Thyroid gland (tissue), 4 donors: ENCODE measurements around the gene SEC14L5. TPM values are rescaled to one million over a fixed set of nuclear protein-coding genes. Genes with fewer than 3 reads are reported as not detected.

Source experiments
- DNase-seq, 2 donors: peaks; one replicate each; pipeline ENCODE4 v3.0.0-alpha.2; 2019
- H3K27ac ChIP-seq, 3 donors: fragments of 200-600 bp; sonication (generic); 1 replicate in 2 of 3; 2 replicates in 1 of 3; pipeline ENCODE4 v1.5.1; 2016 to 2019; ENCODE audit warnings: mild to moderate bottlenecking in 1 of 3, moderate library complexity in 1 of 3
- H3K27me3 ChIP-seq: fragments of 200-600 bp; sonication (generic); one replicate; pipeline ENCODE4 v1.5.1; 2019
- H3K36me3 ChIP-seq, 2 donors: fragments of 200-600 bp; sonication (generic); one replicate each; pipeline ENCODE4 v1.5.1; 2016 to 2019
- H3K4me1 ChIP-seq, 2 donors: fragments of 200-600 bp; sonication (generic); one replicate each; pipeline ENCODE4 v1.5.1; 2017 to 2019
- H3K4me3 ChIP-seq, 3 donors: fragments of 200-600 bp; sonication (generic); replicated peaks in 1 of 3; 1 replicate in 2 of 3; 2 replicates in 1 of 3; pipeline ENCODE4 v1.5.1; 2016; ENCODE audit warnings: mild to moderate bottlenecking in 1 of 3
- H3K9me3 ChIP-seq: fragments of 200-600 bp; sonication (generic); one replicate; pipeline ENCODE4 v1.5.1; 2017
- POLR2A ChIP-seq, 2 donors: fragments of 450-650 bp; IDR thresholded peaks; one replicate each; pipeline ENCODE4 v1.6.1; 2017; ENCODE audit warnings: antibody characterized with exemption in 2 of 2, mild to moderate bottlenecking in 2 of 2, moderate library complexity in 1 of 2
- WGBS, 2 donors: methylation state at CpG; one replicate each; pipeline ENCODE4 v1.1.5; 2017; 5-methylcytosine and 5-hydroxymethylcytosine counted together
- intact Hi-C: fragments of 100-400 bp; cut with DNase I; formaldehyde crosslinking; loops from one replicate; pipeline ENCODE4 v1.15.1; 2023
- total RNA-seq, 4 donors: library from RNA; depleted of rRNA; stranded (reverse); fragments of >200 nt; gene quantifications; one replicate each; pipeline ENCODE4 v1.2.3, GENCODE V29; 2016
- TF ChIP-seq, protein P1 (sequence below), 6 experiments: fragments of 200-600 bp in 3 of 6; fragments of 450-650 bp in 3 of 6; sonication (generic) in 3 of 6; IDR thresholded peaks; one replicate each; pipeline ENCODE4 v1.5.1; 2016 to 2019; ENCODE audit warnings: antibody characterized with exemption in 6 of 6, mild to moderate bottlenecking in 2 of 6, inconsistent platforms in 1 of 6, moderate library complexity in 1 of 6

Gene SEC14L5
- total RNA-seq, 4 donors from 2014 or later, result 0.11 to 0.33 (median 0.21) TPM

DNA sequence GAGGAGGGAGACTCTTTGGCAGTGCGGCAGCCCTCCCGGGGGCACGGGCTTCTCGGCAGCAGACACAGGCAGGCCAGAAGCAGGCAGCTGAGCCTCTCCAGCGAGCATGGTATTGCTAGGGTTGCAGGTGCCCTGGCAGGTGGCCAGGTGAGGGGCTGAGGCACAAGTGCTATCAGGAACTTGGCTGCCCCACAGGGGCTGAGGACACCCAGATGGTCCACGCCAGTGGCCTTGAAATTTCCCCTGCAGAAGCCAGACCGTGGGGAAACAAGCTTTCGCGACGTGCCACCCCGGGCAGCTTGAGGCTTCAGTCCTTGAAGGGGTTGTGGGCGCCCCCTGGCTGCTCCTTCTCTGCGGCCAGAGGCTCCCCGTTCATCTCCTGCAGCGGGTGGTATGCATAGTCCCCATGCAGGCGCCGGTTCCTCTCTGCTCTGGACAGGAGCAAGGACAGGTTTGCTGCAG, 67.1 kb downstream of the SEC14L5 start:
- H3K4me3 ChIP-seq, result no peak overlapping the region
- H3K9me3 ChIP-seq, result no peaks in the 10 kb centered on the region
- H3K4me1 ChIP-seq, result no peaks in the 10 kb centered on the region
- no peaks in the 10 kb centered on the region for H3K27me3 ChIP-seq
- no peaks in the 10 kb centered on the region for H3K36me3 ChIP-seq
- no peak overlapping the region for H3K27ac ChIP-seq
- intact Hi-C loops, result no loop called here
- 29% methylated on average over 9 of the region's 17 CpGs; no CpG with 5 or more reads in 1 of the 2 donors for WGBS, 2 donors
- peak in 1 of 2 donors; percentile 10 for DNase-seq
- TF ChIP-seq POLR2A (IDR thresholded peaks at IDR 0.05), result no peak
- TF ChIP-seq, protein P1, sequence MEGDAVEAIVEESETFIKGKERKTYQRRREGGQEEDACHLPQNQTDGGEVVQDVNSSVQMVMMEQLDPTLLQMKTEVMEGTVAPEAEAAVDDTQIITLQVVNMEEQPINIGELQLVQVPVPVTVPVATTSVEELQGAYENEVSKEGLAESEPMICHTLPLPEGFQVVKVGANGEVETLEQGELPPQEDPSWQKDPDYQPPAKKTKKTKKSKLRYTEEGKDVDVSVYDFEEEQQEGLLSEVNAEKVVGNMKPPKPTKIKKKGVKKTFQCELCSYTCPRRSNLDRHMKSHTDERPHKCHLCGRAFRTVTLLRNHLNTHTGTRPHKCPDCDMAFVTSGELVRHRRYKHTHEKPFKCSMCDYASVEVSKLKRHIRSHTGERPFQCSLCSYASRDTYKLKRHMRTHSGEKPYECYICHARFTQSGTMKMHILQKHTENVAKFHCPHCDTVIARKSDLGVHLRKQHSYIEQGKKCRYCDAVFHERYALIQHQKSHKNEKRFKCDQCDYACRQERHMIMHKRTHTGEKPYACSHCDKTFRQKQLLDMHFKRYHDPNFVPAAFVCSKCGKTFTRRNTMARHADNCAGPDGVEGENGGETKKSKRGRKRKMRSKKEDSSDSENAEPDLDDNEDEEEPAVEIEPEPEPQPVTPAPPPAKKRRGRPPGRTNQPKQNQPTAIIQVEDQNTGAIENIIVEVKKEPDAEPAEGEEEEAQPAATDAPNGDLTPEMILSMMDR (IDR thresholded peaks at IDR 0.05), result no peak

DNA sequence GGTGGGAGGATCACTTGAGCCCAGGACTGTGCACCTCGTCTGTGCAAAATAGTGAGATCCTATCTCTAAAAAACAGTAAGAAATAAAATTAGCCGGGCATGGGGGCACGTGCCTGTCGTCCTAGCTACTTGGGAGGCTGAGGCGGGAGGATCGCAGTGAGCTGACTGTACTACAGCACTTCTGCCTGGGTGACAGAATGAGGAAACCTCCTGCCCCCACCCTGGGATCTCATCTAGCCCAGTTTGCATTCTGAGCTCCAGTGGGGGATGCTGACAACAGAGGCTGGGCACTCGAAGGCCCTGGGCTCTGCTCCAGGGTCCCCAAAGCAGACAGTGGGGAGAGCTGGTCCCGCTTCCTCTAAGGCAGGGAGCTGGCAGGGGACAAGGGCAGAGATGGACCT, 68.5 kb downstream of the SEC14L5 start:
- intact Hi-C loops, result no loop called here
- no peak overlapping the region for H3K4me3 ChIP-seq
- TF ChIP-seq, protein P1 (IDR thresholded peaks at IDR 0.05), result no peak
- TF ChIP-seq POLR2A (IDR thresholded peaks at IDR 0.05), result no peak
- no peak overlapping the region for H3K27ac ChIP-seq
- no peaks in the 10 kb centered on the region for H3K4me1 ChIP-seq
- WGBS, 2 donors, result 90 to 93% methylated on average over 7 to 8 of the region's 8 CpGs
- H3K27me3 ChIP-seq, result no peaks in the 10 kb centered on the region
- no peaks in the 10 kb centered on the region for H3K9me3 ChIP-seq
- DNase-seq, result no peak
- no peaks in the 10 kb centered on the region for H3K36me3 ChIP-seq

DNA sequence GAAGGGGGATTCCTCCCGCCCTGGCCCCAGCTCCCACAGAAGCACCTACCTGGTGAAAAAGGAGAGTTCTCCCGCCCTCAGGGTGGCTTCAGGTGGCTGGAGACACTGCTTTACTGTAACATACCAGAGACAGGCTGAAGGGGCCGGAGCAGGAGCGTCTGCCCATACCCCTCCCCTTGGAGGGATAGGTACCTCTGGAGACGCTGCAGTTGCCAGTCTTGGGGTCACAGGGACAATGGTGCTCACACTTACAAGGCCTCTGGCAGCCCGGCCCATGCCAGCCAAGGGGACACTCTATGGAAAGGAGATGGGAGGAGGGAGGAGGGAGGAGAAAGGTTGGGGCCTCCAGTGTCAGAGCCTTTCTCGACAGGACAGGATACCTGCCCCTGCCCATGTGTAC, 69.0 kb downstream of the SEC14L5 start:
- H3K4me3 ChIP-seq, result no peak overlapping the region
- 97 to 100% methylated on average over 2 to 5 of the region's 7 CpGs for WGBS, 2 donors
- no peaks in the 10 kb centered on the region for H3K4me1 ChIP-seq
- TF ChIP-seq, protein P1 (IDR thresholded peaks at IDR 0.05), result no peak
- no peak for TF ChIP-seq POLR2A (IDR thresholded peaks at IDR 0.05)
- no peak overlapping the region for H3K27ac ChIP-seq
- H3K36me3 ChIP-seq, result no peaks in the 10 kb centered on the region
- no peaks in the 10 kb centered on the region for H3K27me3 ChIP-seq
- DNase-seq, result no peak
- intact Hi-C loops, result no loop called here
- H3K9me3 ChIP-seq, result no peaks in the 10 kb centered on the region

DNA sequence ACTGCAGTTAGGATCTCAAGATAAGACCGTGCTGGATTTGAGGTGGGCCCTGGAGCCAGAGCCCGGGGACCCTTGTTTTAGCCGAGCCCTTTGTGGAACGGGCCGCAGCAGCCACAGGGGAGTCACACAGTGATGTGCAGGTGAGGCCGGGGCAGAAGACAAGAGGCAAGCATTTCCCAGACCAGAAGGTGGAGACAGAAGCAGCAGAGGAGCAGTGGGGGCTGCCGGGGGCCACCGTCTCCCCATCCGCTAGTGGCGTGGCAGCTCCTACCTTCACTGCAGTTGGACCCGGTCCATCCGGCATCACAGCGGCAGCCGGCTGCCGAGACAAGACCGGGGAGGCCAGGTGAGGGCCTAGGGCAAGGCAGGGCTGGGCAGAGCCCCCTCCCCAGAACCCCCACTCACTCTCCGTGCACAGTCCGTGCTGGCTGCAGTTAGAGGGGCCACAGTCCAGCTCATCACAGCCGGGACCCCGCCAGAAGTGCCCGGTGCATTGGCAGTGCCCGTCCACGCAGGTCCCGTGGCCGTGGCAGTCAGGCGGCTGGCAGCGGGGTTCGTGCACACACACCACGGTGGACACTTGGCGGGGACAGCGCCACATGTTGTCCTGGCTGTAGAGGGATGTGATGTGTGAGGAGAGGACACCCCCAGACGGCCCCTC, 69.6 kb downstream of the SEC14L5 start:
- H3K4me1 ChIP-seq, result peaks cover 1 to 3% of the 10 kb centered on the region in 2 donors
- no peaks in the 10 kb centered on the region for H3K36me3 ChIP-seq
- intact Hi-C loops, result no loop called here
- H3K9me3 ChIP-seq, result no peaks in the 10 kb centered on the region
- no peak for TF ChIP-seq POLR2A (IDR thresholded peaks at IDR 0.05)
- TF ChIP-seq, protein P1 (IDR thresholded peaks at IDR 0.05), result no peak
- no peak for DNase-seq
- no peaks in the 10 kb centered on the region for H3K27me3 ChIP-seq
- WGBS, 2 donors, result 94 to 96% methylated on average over 14 to 15 of the region's 32 CpGs
- H3K27ac ChIP-seq, result no peak overlapping the region
- no peak overlapping the region for H3K4me3 ChIP-seq

DNA sequence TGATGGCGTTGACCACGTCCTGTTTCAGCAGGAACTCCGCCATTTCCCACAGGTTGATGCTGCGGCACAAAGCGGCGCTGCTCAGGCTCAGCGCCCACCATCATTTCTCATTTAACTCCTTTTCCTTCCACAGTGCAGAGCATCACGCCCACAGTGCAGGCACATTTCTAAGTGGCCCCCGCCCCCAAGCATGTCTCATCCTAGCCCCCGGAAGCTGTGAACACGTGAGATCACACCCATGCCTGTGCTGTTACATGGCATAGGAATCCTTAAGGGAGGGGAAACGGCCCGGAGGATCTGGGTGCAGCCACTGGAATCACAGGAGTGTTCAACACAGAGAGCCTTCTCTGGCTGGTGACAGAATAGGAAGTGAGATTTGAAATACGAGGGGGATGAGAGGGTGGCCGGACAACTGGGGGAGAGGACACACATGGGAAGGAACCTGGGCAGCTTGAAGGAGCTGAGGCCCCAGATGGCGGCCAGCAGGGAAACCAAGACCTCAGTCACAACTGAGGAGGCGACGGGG, 70.9 kb downstream of the SEC14L5 start:
- no peak for DNase-seq
- intact Hi-C loops, result no loop called here
- H3K27me3 ChIP-seq, result no peaks in the 10 kb centered on the region
- no peaks in the 10 kb centered on the region for H3K9me3 ChIP-seq
- H3K27ac ChIP-seq, result no peak overlapping the region
- peaks cover 7 to 8% of the 10 kb centered on the region in 2 donors for H3K4me1 ChIP-seq
- H3K36me3 ChIP-seq, result no peaks in the 10 kb centered on the region
- TF ChIP-seq, protein P1 (IDR thresholded peaks at IDR 0.05), result no peak
- TF ChIP-seq POLR2A (IDR thresholded peaks at IDR 0.05), result no peak
- H3K4me3 ChIP-seq, result no peak overlapping the region
- 90 to 91% methylated on average over 18 of the region's 18 CpGs for WGBS, 2 donors
